Measurements from ENCODE around the gene CENPH.

- TF ChIP-seq CTCF (conservative IDR thresholded peaks at IDR 0.05 in 1 of 2, IDR thresholded peaks at IDR 0.05 in 1 of 2; ENCODE audit: extremely low read depth in 1 of 2, insufficient read depth in 1 of 2, low read depth in 1 of 2, low read length in 2 of 2): no peak
- TF ChIP-seq EZH2 (IDR thresholded peaks at IDR 0.05; ENCODE audit: borderline replicate concordance, low read length): no peak
Measured at GRCh38 chr5:69209602-69210001, 20.2 kb downstream of the CENPH start.
